Measurements from ENCODE around the gene KLHL14.

Gene KLHL14

DNA sequence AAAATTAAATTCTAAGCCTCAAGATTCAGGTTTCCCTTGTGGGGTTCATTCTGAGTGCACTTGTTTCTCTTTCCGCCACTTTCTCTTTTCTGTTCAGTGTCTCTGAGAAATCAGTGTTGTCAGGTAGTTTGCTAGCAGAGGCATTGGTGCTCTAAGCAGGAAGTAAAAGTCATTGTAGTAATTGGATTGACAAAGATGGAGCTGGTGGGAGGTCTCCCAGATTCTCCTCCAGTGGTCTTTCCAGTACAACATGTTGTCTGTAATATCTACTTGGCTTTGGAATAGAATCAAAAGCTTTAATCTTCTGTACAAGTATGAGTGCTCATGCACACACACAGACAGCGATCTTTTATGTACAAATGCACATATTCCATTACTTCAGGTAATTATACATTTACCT, 135.6 kb downstream of the KLHL14 start:
- no peaks in the 10 kb centered on the region for H3K27me3 ChIP-seq (ENCODE audit: insufficient read depth, poor library complexity, severe bottlenecking)
- no peak overlapping the region for H3K4me3 ChIP-seq (replicated peaks; ENCODE audit: insufficient read depth, low read length)
- no peak overlapping the region for H3K27ac ChIP-seq (replicated peaks)
- TF ChIP-seq, protein P1, sequence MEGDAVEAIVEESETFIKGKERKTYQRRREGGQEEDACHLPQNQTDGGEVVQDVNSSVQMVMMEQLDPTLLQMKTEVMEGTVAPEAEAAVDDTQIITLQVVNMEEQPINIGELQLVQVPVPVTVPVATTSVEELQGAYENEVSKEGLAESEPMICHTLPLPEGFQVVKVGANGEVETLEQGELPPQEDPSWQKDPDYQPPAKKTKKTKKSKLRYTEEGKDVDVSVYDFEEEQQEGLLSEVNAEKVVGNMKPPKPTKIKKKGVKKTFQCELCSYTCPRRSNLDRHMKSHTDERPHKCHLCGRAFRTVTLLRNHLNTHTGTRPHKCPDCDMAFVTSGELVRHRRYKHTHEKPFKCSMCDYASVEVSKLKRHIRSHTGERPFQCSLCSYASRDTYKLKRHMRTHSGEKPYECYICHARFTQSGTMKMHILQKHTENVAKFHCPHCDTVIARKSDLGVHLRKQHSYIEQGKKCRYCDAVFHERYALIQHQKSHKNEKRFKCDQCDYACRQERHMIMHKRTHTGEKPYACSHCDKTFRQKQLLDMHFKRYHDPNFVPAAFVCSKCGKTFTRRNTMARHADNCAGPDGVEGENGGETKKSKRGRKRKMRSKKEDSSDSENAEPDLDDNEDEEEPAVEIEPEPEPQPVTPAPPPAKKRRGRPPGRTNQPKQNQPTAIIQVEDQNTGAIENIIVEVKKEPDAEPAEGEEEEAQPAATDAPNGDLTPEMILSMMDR (IDR thresholded peaks at IDR 0.05; ENCODE audit: insufficient read depth, low read length) = no peak
- TF ChIP-seq, protein P2, sequence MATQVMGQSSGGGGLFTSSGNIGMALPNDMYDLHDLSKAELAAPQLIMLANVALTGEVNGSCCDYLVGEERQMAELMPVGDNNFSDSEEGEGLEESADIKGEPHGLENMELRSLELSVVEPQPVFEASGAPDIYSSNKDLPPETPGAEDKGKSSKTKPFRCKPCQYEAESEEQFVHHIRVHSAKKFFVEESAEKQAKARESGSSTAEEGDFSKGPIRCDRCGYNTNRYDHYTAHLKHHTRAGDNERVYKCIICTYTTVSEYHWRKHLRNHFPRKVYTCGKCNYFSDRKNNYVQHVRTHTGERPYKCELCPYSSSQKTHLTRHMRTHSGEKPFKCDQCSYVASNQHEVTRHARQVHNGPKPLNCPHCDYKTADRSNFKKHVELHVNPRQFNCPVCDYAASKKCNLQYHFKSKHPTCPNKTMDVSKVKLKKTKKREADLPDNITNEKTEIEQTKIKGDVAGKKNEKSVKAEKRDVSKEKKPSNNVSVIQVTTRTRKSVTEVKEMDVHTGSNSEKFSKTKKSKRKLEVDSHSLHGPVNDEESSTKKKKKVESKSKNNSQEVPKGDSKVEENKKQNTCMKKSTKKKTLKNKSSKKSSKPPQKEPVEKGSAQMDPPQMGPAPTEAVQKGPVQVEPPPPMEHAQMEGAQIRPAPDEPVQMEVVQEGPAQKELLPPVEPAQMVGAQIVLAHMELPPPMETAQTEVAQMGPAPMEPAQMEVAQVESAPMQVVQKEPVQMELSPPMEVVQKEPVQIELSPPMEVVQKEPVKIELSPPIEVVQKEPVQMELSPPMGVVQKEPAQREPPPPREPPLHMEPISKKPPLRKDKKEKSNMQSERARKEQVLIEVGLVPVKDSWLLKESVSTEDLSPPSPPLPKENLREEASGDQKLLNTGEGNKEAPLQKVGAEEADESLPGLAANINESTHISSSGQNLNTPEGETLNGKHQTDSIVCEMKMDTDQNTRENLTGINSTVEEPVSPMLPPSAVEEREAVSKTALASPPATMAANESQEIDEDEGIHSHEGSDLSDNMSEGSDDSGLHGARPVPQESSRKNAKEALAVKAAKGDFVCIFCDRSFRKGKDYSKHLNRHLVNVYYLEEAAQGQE (IDR thresholded peaks at IDR 0.05; ENCODE audit: insufficient replicate concordance, low read depth) = no peak
- TF ChIP-seq SPI1 (IDR thresholded peaks at IDR 0.05; ENCODE audit: borderline replicate concordance, low read depth) (no peak), POLR2AphosphoS5 (IDR thresholded peaks at IDR 0.05; ENCODE audit: low read depth) (no peak), GABPA (IDR thresholded peaks at IDR 0.05; ENCODE audit: low read depth) (no peak)
- no peak for DNase-seq (ENCODE audit: low read depth in 1 of 2, low spot score in 1 of 2)

DNA sequence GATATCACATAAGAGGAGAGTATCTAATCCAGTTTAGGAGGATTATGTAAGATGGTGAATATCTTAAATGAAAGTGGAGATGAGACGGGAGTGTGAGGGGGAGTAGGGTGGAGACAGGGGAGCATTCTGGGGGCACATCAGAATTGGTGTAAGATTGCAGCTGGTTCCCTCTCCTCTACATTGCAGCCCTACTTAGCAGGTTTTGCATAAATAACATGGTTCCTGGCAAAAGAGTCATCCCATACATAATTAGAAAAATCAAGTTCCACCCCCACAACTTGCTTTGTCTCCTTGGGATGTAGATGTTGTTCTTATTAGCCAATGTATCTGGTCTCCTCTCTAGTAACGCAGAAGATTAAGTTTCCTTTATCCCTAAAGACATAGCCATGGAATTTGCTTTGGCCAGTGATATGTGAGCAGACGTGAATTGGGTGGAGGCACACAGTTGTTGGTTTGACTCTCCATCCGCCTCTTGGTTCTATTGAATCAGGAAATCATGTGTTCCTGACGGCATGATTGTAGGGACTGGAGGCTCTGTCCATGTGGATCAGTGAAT, 137.9 kb downstream of the KLHL14 start:
- no peaks in the 10 kb centered on the region for H3K27me3 ChIP-seq (ENCODE audit: insufficient read depth, poor library complexity, severe bottlenecking)
- no peak overlapping the region for H3K27ac ChIP-seq (replicated peaks)
- no peak overlapping the region for H3K4me3 ChIP-seq (replicated peaks; ENCODE audit: insufficient read depth, low read length)
- no peak for TF ChIP-seq SPI1 (IDR thresholded peaks at IDR 0.05; ENCODE audit: borderline replicate concordance, low read depth)
- TF ChIP-seq, protein P2 (IDR thresholded peaks at IDR 0.05; ENCODE audit: insufficient replicate concordance, low read depth) = no peak
- TF ChIP-seq GABPA (IDR thresholded peaks at IDR 0.05; ENCODE audit: low read depth) = no peak
- TF ChIP-seq, protein P1 (IDR thresholded peaks at IDR 0.05; ENCODE audit: insufficient read depth, low read length) = no peak
- no peak for TF ChIP-seq POLR2AphosphoS5 (IDR thresholded peaks at IDR 0.05; ENCODE audit: low read depth)
- no peak for DNase-seq (ENCODE audit: low read depth in 1 of 2, low spot score in 1 of 2)

DNA sequence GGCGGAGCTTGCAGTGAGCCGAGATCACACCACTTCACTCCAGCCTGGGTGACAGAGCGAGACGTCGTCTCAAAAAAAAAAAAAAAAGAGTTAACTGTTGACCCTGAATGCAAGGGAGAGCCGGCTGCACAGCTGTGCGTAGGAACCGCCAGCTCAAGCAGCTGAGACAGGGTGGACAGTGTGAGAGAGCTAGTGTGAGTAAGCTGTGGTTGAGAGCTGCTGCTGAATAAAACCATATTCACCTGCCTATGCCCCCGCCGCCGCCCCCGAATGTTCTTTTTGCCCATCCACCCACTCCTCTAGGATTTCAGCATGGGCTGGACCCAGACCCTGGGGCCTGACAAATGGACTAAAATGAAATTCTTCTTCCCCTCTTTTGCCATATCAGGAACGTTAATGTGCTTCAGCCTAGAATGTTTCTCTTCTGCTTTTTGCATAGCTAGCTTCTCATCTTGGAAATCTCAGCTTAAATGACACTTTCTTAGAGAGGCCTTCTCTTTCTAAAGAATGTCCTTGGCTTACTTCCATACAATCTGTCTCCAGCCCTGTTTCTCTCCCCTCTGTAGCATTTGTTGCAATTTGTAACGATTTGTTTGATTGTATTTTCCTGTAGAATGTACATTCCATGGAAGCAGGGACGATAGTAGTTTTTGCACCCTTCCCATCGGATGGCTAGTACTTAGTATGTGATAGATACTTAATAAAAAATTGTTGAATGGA, 142.7 kb downstream of the KLHL14 start:
- H3K27me3 ChIP-seq (ENCODE audit: insufficient read depth, poor library complexity, severe bottlenecking) = no peaks in the 10 kb centered on the region

More for the DNA sequence above, 142.7 kb downstream of the KLHL14 start:
- DNase-seq (ENCODE audit: low read depth in 1 of 2, low spot score in 1 of 2) = no peak
- no peak overlapping the region for H3K27ac ChIP-seq (replicated peaks)
- TF ChIP-seq, protein P2 (IDR thresholded peaks at IDR 0.05; ENCODE audit: insufficient replicate concordance, low read depth) = no peak
- TF ChIP-seq POLR2AphosphoS5 (IDR thresholded peaks at IDR 0.05; ENCODE audit: low read depth) = no peak
- no peak for TF ChIP-seq SPI1 (IDR thresholded peaks at IDR 0.05; ENCODE audit: borderline replicate concordance, low read depth)
- no peak for TF ChIP-seq GABPA (IDR thresholded peaks at IDR 0.05; ENCODE audit: low read depth)
- TF ChIP-seq, protein P1 (IDR thresholded peaks at IDR 0.05; ENCODE audit: insufficient read depth, low read length) = no peak
- H3K4me3 ChIP-seq (replicated peaks; ENCODE audit: insufficient read depth, low read length) = no peak overlapping the region
